HG03460 (cell line): ENCODE data around the gene TMEM63C.

ENCODE experiments used
- ATAC-seq: cut with Tn5 transposase; IDR thresholded peaks from one replicate; pipeline ENCODE4 v1.9.1; 2021; ENCODE audit not compliant: unreplicated experiment

Gene TMEM63C

DNA sequence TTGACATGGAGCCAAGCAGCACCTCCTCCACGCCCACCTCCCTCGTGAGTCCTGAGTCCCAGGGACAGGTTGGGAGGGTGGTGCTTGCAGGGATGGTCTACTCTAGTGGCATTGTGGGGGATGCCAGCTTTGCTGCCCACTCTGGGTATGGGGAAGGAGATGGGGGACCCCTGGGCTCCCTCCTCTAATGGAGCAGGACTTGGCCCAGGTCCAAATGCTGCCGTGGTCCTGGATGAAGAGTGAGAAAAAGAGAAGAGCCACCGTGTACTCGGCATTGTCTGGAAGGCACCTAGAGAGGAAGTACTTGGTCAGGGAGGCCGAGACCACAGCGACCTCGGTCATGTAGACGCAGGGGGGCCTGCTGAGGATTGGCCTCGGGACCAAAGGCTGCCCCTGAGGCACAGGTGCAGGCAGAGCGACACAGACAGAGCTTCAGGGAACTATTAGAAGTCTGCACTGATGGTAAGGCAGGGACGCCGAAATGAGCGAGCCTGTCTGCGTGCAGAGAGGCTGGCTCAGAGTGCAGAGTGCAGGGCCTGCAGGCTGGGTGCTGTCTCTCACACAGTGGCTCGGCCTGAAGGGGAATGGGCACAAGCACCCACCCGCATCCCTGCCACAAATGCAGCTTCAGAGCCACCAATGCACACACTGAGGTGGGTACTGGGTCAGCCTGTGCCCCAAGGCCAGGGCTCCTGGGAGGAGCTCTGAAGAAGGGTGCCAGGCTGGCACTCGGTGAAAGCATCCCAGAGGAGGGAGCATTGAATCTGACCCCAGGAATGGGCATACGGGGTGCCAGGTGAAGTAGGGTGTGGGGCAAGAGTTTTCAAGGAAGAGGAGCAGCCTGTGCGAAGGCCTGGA lies 72.0 kb downstream of the TMEM63C start:
- no peak for ATAC-seq

DNA sequence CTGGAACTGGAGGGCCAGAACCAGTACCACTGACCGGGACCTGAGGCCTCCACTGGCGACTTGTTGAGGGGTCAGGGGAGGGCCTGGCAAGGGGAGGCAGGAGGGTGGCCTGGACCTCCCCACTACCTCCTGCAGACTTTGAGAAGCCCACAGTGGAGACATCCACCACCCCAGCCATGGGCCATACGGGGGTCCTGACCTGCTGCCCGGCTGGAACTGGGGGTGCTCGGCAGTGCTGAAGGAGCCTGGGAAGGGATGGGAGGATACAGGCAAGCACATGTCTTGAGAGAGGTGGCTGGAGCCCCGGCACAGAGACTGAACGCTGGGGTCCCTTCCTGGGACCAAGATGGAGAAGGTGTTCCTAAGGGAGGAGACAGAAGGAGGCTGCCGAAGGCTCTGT lies 75.1 kb downstream of the TMEM63C start:
- ATAC-seq, result no peak

DNA sequence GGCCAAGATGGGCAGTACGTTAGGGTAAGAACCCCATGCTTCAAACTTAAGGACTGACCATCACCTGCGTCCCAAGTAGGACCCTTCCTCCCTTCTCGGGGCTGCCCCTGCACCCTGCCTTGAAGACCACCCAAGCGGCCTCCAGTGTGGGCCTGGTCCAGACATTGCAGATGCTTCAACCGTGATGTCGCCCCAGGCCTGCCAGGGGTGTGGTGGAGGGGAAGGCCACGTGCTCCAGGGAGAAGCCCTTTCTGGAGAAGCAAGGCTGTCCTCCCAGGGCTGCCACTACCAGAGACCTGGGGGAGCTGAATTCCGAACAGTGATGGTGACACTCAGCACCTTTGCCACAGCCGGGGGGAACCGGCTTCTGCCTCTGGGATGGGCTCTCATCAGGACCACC lies 76.1 kb downstream of the TMEM63C start:
- ATAC-seq, result no peak

DNA sequence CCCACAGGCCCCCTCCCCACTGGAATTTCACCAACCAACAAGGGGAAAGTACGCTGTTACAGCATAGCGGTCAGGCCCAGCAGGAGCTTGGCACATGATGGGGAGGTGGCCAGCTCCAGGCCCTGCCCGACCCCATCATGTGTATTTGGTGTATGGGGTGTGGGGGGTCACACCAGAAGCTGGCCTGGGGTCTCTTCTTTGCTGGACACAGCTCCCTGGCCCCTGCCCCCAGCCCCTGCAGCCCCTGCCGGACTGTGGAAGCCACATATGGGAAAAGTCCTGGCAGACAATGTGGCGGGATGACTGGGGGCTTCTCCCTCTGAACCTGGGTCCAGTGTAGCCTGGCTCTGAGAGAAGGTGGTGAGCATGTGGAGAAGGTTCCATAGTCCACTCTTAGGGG lies 77.0 kb downstream of the TMEM63C start:
- ATAC-seq, result no peak

DNA sequence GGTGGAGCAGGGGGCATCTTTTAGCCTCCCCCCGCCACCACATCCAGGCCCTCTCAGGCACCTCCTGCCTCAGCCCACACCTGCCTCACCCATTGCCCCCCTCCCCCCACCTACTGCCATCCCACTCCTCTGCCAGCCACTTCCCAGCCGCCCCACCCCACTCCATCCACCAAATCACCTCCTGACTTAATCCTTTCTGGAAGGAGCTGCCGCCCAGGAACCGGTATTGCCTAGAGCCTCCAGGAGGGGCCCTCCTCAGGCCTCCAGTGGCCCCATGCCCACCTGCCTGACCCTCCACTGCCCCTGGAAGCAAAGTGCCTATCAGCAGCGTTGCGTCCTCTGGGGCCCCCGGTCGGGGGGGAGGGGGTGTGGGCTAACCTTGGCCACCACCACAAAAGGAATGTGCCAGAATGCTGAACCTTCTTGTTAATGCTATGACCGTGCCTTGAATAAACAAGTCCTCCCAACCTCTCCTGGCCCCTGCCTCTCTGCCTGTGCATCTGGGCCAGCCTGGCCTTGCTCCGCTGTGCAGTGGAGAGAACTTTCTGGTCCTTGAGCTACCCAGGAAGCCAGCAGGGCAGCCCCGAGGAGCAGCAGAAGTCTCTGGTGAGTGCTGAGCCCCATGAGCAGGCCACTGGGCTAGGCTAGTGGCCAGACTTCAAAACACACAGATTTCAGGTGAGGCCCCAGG lies 77.6 kb downstream of the TMEM63C start:
- no peak for ATAC-seq

DNA sequence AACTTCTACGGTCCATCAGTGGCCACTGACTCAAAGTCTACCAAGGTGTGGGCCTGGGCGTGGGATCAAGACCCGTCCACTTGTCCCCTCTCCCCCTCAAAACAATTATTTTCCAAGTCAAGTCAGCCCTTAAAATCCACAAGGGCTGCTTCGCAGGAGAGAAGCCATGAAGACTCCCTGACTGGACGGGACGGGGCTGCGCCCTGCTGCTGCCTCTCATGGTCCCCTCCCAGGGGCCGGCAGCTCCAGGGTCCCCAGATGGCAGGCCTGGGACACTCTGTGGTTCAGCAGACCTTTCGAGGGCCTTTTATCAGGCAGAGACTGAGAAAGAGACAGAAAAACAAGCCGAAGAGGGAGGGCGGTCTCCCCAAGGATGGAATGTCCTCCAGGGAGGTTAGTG lies 78.6 kb downstream of the TMEM63C start:
- no peak for ATAC-seq

DNA sequence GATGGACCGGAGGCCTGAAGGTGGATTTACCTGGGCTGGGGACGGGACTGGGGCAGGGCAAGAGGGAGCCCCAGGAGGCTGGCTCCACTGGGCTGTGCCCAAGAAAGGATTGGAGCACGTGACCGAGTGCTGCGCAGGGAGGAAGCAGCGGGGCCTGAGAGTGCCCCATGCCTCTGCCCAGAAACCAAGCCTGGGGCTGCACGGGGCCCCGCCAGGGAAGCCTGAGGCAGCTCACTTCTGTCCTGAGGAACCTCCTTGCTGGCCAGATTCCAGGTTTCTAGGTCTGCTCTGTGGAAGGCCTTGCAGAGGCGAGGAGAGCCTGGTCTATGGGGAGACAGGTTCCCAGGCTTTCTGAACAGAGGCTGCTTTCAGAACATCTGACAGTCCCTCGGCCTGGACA lies 79.0 kb downstream of the TMEM63C start:
- no peak for ATAC-seq

DNA sequence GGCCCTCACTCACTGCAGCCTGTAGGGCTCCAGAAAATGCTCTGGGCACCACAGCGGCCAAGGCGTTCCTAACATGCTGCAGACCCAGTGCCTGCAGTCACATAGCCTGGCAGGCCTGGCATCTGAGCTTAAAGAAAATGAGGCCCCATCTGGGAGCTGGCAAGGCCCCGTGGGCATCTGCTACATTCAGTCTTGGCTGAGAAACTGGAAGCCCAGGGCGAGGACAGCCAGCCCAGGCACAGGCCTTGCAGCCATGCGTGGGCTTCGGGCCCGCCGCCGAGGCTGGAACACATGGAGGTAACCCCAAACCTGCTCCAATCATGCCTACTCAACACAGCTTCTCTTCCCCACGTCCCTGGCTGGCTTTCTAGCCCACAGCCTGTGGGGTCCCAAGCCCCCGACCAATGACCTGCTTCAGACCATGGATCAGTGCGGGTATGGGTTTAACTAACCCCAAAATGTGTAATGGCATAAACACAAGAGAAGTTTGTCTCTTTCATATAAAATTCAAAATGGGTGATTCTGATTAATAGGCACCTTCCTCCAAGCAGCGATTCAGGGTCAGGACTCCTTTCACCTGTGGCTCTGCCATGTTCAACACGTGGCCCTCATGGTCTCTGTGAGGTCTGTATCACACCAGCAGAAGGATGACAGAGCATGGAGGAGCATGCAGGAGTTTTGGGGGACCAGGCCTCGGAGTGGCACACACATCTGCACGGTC lies 83.0 kb downstream of the TMEM63C start:
- no peak for ATAC-seq

DNA sequence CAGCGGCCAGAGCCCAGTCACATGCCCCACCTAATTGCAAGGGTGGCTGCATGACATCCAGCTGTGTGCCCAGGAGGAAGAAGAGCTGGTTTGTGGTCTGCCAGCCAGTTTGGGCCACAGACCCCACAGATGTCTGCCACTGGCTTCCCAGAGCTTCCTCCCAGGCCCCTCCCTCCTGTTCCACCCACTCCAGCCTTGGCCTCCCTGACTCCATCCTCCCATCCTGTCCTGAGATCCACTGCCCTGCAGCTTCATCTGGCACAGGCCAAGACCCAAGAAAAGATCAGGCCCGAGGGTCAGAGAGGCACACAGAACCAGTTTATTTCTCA lies 83.6 kb downstream of the TMEM63C start:
- ATAC-seq, result no peak

DNA sequence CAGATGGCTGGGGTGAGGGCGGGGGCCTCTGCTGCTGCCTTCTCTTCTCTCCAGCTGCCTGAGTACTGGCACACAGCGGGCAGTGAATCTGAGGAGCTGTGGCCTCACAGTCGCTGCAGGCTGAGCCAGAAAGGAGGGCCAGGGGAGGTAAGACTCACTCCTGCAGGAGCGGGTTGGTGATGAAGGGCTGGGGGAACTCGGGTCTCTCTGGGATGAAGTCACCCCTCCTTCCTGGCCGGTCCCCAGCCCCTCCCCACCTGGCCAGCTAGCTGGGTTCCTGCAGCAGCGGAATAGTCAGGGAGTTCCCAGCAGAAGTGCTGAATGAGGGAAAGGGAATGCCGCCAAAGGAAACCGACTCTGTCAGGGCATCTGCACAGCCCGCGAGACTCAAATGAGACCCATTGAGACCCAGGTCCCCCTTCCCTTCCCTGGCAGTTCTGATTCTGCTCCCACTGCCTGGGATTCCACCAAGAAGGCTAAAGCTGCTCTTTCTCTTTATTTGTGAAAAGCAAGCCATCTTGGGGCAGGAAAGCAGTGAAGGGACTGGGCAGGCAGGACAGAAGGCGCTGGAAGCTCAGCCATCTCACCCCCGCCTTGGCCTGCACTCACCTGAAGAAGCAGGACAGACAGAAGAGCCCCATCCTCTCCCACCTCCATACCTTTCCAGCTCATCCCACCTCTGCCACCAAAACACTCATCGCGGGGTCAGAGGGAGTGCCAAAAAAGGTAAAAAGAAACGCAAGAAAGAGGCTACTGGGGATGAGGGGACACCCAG lies 84.2 kb downstream of the TMEM63C start:
- no peak for ATAC-seq

DNA sequence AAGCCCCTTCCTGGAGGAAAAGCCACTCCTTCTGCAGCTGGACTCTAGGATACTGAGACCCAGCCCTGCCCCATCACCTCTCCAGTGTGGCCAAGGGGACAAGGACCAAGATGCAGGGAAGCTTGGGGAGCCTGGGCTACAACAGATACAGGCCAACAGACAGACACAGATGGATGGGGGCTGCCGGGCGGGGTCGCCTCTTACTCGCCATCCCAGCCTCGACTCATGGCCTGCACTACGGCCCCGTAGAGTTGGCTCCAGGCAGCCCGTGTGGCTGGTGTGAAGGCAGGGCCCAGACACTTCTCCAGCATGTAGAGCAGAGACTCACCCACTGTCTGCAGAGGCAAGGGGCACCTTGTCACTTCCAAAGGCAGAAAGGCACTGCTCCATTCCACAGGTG lies 84.7 kb downstream of the TMEM63C start:
- ATAC-seq, result no peak

DNA sequence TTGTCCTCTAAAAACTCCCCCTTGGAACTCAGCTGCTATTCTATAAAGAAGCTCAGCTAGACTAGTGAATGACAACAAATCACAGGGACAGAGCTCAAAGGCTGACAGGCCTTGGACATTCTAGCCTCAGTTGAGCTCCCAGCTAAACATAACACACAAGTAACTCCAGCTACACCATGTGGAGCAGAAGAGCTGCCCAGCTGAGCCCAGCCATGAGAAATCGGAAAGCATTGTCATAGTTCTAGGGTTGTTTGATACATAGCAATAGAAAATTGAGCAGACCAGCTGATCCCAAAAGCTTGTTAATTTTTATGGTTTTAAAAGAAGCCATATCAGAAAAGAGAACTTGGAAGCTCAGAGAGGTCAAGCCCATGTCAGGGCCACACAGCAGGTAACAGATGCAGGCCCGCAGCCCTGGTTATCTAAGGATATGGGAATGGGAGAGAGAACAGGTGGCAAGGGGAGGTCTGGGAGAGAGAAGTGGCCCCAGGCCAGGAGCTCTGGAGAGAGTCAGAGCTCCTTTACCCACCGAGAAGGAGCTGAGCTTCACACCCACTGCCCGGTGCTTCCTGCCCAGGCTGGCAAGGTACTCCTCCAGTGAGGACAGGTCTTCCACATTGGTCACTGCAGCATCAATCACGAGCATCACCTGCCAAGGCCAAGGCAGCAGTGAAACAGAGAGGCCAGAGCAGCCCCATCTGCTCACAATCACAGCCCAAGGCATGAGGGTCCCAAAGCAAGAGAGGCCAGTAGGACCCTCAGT lies 86.5 kb downstream of the TMEM63C start:
- ATAC-seq, result no peak

DNA sequence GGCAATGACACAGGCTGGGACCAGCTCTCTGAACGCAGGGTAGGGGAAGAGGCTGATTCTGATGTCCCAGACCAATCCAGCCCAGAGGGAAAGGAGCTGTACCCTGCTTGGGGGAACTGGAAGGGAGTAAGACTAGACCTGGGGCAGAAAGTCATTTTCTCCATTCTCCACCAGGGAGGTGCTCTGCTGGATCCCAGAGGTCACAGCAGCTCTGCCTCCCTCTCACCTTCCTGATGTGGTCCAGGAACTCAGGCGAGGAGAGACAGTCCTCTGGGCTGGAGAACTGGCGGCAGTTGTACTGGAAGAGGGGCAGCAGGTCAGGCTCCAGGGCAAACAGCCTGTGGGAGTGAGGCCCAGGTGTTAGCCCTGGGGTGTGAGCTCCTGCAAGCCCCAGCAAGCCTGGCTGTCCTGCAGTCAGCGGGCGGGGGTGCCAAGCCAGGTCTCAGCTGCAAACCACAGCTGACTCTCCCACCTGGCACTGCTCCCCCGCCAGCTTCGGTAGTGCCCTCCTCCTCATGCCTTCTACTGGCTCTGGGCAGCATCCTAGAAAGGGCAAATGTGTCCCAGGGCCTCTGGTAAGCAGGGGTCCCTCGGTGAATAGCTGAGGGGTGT lies 87.5 kb downstream of the TMEM63C start:
- ATAC-seq, result no peak

DNA sequence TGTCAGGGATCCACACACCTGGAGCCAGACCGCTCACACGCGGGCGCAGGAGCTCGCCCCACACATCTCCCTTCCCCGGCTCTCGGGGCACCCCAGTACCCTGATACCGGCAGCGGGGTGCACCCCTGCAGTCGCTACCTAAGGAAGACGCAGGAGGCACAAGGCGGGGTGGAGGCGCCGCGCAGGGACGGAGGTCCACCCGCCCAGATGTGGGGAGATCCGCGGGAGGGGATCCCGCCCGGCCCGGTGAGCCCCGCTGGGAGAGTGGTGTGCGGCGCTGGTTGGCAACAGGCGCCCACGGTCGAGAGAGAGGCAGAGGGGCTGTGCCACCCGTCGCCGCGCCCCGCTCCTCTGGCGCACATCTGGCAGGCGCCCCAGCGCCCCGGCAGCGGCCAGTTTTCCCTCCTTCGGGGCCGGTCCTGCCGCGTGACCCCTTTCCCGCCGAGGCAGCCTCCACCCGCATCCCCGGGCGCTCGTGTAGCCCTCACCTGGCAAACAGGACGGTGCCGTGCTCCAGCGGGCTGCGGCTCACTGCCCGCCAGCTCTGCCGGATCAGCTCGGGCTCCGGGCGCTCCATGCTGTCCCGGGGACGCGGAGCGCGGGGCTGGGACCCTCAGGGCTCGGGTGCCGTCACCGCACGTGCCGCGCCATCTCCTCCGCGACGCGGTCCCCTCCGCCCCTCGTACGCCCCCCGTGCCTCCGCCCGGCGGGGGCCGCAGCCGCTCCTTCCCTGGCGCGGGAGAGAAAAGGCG lies 88.9 kb downstream of the TMEM63C start:
- ATAC-seq, result no peak

DNA sequence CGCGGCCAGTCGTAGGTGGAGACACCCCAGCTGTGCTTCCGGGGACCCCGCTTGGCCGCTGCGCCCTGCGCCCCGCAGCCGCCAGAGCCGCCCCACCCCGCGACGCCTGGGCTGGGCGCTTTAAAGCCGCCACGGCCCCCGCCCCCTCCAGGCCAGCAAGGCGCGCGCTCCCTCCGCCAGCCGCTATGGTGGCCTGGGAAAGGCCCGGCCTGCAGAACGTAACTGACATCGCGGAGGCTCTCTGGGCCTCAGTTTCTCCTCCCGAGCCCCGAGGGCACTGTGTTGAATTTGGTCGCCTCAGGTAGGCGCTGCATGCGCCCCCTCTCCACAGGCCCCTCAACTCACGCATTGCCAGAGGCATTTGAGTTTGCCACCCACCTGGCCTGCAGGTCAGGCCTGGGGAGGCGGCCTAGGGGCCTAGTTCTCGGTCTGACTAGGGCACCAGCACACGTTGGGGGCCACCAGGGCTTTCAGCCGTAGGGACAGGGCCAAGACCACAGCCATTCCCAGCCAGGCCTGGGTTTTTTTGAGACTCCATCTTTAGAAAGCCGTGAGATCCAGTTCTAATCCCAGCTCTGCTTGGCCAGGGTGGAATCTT lies 89.6 kb downstream of the TMEM63C start, which contains the start of gene NGB:
Gene NGB, minus strand, starts transcription at position 94 of the 598 bp plus-strand sequence. CDS start 269 bp downstream, outside the sequence.
- ATAC-seq, result no peak

DNA sequence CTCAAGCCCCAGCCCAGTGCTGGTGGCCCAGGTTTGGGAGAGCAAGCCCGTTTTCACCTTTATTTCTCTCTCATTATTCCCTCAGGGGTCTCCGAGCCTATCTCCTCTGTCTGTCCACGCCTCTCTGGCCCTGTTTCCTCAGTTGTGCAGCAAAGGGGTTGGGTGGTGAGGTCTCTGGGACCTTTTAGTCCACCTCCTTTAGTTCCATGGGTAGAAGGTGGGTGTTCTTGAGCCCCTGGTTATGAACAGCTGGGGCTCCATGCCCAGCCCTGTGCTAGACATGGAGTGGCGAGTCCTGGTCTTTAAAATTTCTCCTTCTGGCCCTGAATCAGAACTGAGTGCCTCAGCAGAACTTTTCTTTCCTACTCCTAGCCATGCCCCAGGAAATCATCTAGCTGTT lies 90.7 kb downstream of the TMEM63C start:
- ATAC-seq, result no peak

DNA sequence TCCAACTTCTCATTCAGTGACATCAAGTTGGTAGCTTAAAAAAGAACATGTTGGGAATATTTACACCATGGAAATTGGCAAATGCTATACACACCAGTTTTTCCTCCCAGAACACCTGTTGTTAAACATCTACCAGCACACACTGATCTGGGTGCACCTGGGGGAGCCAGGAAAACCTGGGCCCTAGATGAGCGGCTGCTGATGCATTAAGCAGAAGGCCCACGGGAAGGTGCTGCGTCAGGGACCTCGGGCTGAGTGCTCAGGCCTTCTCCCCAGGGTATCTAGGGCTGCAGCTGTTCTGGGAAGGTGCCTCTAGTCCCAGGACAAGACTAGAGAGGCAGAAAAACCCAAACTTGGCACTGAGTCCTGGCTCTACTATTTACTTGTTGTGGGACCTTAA lies 92.2 kb downstream of the TMEM63C start:
- ATAC-seq, result no peak

DNA sequence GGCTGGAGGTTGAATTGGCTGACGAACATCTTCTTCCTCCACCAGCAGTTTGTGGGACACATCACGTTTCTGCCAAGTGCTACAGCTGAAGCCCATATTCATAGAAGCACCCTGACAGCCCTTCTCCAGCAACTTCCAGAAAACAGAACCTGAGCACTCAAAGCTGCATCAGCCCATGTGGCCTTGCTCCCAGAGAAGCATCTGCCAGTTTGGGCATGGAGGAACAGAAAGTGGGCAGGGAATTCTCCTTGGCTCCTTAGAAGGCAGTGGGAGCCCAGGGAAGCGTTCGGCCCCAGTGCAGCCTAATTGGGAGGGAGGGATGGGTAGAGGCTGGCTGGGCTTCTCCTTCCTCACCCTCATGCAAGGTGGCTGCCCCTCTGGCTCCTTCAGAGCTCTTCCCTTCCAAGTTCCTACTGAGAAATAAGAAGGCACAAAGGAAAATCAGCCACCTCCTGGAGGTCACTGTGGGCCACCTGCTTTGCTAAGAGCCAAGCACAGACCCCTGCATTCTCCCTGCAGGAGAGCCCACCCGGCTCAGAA lies 93.5 kb downstream of the TMEM63C start:
- no peak for ATAC-seq

DNA sequence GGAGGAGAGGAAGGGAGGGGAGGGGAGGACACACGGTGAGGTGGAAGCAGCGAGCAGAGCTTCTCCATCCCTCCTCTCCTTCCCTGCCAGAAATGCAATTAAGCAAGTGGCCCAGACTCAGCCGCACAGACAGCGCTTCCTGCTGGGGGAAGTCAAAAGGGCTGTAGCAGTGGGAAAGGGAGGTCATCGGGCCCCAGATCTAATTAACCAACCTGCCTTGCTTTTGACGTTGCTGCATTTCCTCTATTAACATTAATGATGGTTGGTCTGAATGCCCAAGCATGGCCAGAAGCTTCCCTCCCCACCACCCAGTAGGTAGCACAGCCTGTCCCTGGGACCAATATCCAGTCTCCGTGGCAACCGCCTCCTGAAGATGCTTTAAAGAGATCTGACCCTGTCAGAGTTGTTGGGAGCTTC lies 94.0 kb downstream of the TMEM63C start:
- ATAC-seq, result no peak
